K562 (cell line): ENCODE measurements around the gene FLCN.

Experiments used
- NR2C1 ChIP-seq, 2 experiments: fragments of 450-650 bp; IDR thresholded peaks; 2 replicates each; pipeline ENCODE4 v1.6.1; 2017; ENCODE audit warnings: mild to moderate bottlenecking in 2 of 2, antibody characterized with exemption in 1 of 2, inconsistent platforms in 1 of 2, missing compliant biosample characterization in 1 of 2, missing genetic modification characterization in 1 of 2
- ZEB2 ChIP-seq: fragments of 450-650 bp; IDR thresholded peaks from 2 replicates; pipeline ENCODE4 v1.6.1; 2016
- ZSCAN29 ChIP-seq: fragments of 450-650 bp; IDR thresholded peaks from 2 replicates; pipeline ENCODE4 v1.6.1; 2017

GRCh38 chr17:17164156-17164555, 72.8 kb downstream of the FLCN start:
- TF ChIP-seq NR2C1 (IDR thresholded peaks at IDR 0.05) (no peak), NR2C1 (tag; IDR thresholded peaks at IDR 0.05) (no peak), ZSCAN29 (no peak), ZEB2 (no peak)
